Activated T-helper 1 cell treated with anti-CD3 and anti-CD28 coated beads, Interleukin-2, amount 50 U/mL, for 16 hours (primary cell): ENCODE measurements around the gene TENM3.

Experiments used
- DNase-seq, 2 donors: peaks; one replicate each; pipeline ENCODE4 v3.0.0-alpha.2; 2020; ENCODE audit warnings: low read depth in 1 of 2, low spot score in 1 of 2

TENM3 gene

GRCh38 chr4:182553653-182554052, 310.5 kb downstream of the TENM3 start:
- DNase-seq: no peak

- DNase-seq: no peak
Measured at GRCh38 chr4:182554736-182555135, 311.5 kb downstream of the TENM3 start.

GRCh38 chr4:182555997-182556418, 312.8 kb downstream of the TENM3 start:
- no peak for DNase-seq

GRCh38 chr4:182556580-182556979, 313.4 kb downstream of the TENM3 start:
- no peak for DNase-seq

GRCh38 chr4:182560358-182560757, 317.2 kb downstream of the TENM3 start:
- DNase-seq: no peak

- DNase-seq: no peak
Measured at GRCh38 chr4:182562350-182562749, 319.1 kb downstream of the TENM3 start.

GRCh38 chr4:182564724-182565369, 321.6 kb downstream of the TENM3 start:
- DNase-seq: no peak

GRCh38 chr4:182567119-182567518, 323.9 kb downstream of the TENM3 start:
- DNase-seq: no peak

- no peak for DNase-seq
Measured at GRCh38 chr4:182569561-182569960, 326.4 kb downstream of the TENM3 start.

GRCh38 chr4:182574706-182575105, 331.5 kb downstream of the TENM3 start:
- DNase-seq: no peak

- no peak for DNase-seq
Measured at GRCh38 chr4:182575225-182575624, 332.0 kb downstream of the TENM3 start.

GRCh38 chr4:182576601-182577289, 333.5 kb downstream of the TENM3 start:
- no peak for DNase-seq

GRCh38 chr4:182577411-182577810, 334.2 kb downstream of the TENM3 start:
- no peak for DNase-seq

- no peak for DNase-seq
Measured at GRCh38 chr4:182578402-182578801, 335.2 kb downstream of the TENM3 start.

GRCh38 chr4:182582245-182582644, 339.0 kb downstream of the TENM3 start:
- DNase-seq: no peak

GRCh38 chr4:182583703-182584415, 340.7 kb downstream of the TENM3 start:
- DNase-seq: no peak

GRCh38 chr4:182585321-182585720, 342.1 kb downstream of the TENM3 start:
- no peak for DNase-seq

- no peak for DNase-seq
Measured at GRCh38 chr4:182589100-182589499, 345.9 kb downstream of the TENM3 start.

GRCh38 chr4:182593402-182593801, 350.2 kb downstream of the TENM3 start:
- DNase-seq: no peak

GRCh38 chr4:182593864-182594263, 350.7 kb downstream of the TENM3 start:
- no peak for DNase-seq

GRCh38 chr4:182600093-182600492, 356.9 kb downstream of the TENM3 start:
- DNase-seq: no peak

GRCh38 chr4:182600856-182601255, 357.7 kb downstream of the TENM3 start:
- no peak for DNase-seq
